ENCODE data around the gene TAF6.
A peak's percentile ranks its signal among the peaks of the same experiment; 100 is the strongest.

Gene TAF6

GRCh38 chr7:100119072-100119969 lies at the start of gene TAF6, which contains the start of gene CNPY4:
TSS of gene TAF6 (minus strand) at chr7:100119358. CDS start at chr7:100114209, 5,149 bp downstream.
TSS of gene CNPY4 (plus strand) at chr7:100119634. CDS start at chr7:100119745, 111 bp downstream.
- TF ChIP-seq CTCF (conservative IDR thresholded peaks at IDR 0.05), result no peak
- peak within 1 kb of the TSS; percentile 92 for H3K27ac ChIP-seq

- H3K27ac ChIP-seq, result no peak overlapping the region
- TF ChIP-seq CTCF (conservative IDR thresholded peaks at IDR 0.05), result no peak
Observed at GRCh38 chr7:100167912-100168323, 48.8 kb upstream of the TAF6 start.

GRCh38 chr7:100166970-100167911 lies 48.1 kb upstream of the TAF6 start:
- TF ChIP-seq CTCF (conservative IDR thresholded peaks at IDR 0.05), result no peak

GRCh38 chr7:100166317-100166940 lies 47.3 kb upstream of the TAF6 start:
- H3K27ac ChIP-seq, result no peak overlapping the region
- TF ChIP-seq CTCF (conservative IDR thresholded peaks at IDR 0.05), result no peak

More at GRCh38 chr7:100166970-100167911, 48.1 kb upstream of the TAF6 start:
- H3K27ac ChIP-seq, result no peak overlapping the region

GRCh38 chr7:100163871-100164270 lies 44.7 kb upstream of the TAF6 start:
- no peak for TF ChIP-seq CTCF (conservative IDR thresholded peaks at IDR 0.05)
- no peak overlapping the region for H3K27ac ChIP-seq

GRCh38 chr7:100163006-100163531 lies 43.9 kb upstream of the TAF6 start:
- TF ChIP-seq CTCF (conservative IDR thresholded peaks at IDR 0.05), result no peak
- no peak overlapping the region for H3K27ac ChIP-seq

All from VCaP (cell line).